Left lung (tissue), 10 donors: ENCODE measurements around the gene EXOC5. TPM values are rescaled to one million over a fixed set of nuclear protein-coding genes. Genes with fewer than 3 reads are reported as not detected.

Experiments
- ATAC-seq: fragments of 200-7000 bp; cut with Tn5 transposase; one replicate; pipeline ENCODE4 v1.9.1; 2020; ENCODE audit warnings: moderate library complexity
- DNase-seq, 4 donors: peaks; one replicate each; pipeline ENCODE4 v3.0.0-alpha.2; 2013 to 2020
- H3K27ac ChIP-seq, 2 donors: fragments of 200-600 bp; sonication (generic) in 1 of 2; one replicate each; pipeline versions ENCODE4 v1.5.0 to v1.8.0; 2020 to 2021
- H3K27me3 ChIP-seq, 2 donors: fragments of 200-600 bp; sonication (generic) in 1 of 2; one replicate each; pipeline versions ENCODE4 v1.5.0 to v1.8.0; 2020 to 2021
- H3K36me3 ChIP-seq, 2 donors: fragments of 200-600 bp; sonication (generic) in 1 of 2; one replicate each; pipeline versions ENCODE4 v1.5.0 to v1.8.0; 2020 to 2021
- H3K4me1 ChIP-seq, 2 donors: fragments of 200-600 bp; one replicate each; pipeline ENCODE4 v1.8.0; 2021
- H3K4me3 ChIP-seq, 2 donors: fragments of 200-600 bp; sonication (generic) in 1 of 2; one replicate each; pipeline versions ENCODE4 v1.5.0 to v1.8.0; 2020 to 2021; ENCODE audit warnings: mild to moderate bottlenecking in 1 of 2
- H3K9me3 ChIP-seq, 2 donors: fragments of 200-600 bp; sonication (generic) in 1 of 2; one replicate each; pipeline versions ENCODE4 v1.5.0 to v1.8.0; 2020 to 2021
- CTCF ChIP-seq, 2 donors: fragments of 200-600 bp; sonication (generic) in 1 of 2; IDR thresholded peaks; one replicate each; pipeline versions ENCODE4 v1.5.0 to v1.8.0; 2021; ENCODE audit warnings: antibody characterized with exemption in 2 of 2
- intact Hi-C, 2 donors: fragments of 100-400 bp; cut with DNase I; formaldehyde crosslinking; loops; one replicate each; pipeline versions ENCODE4 v1.11.2 to v1.14.2; 2022
- polyA plus RNA-seq, 6 donors: library from polyadenylated mRNA; unstranded; fragments of 120-200 nt; gene quantifications; one replicate each; pipeline ENCODE4 v1.2.1, GENCODE V29; 2013; ENCODE audit not compliant: insufficient read length in 6 of 6
- total RNA-seq, 2 donors: library from RNA; stranded (reverse); fragmentation: NEBNext Ultra II Directional; extraction: Animal tissue kit (Norgen Biotek cat#: 25700); gene quantifications; one replicate each; pipeline ENCODE4 v1.2.1, GENCODE V29; 2021
- donor health status: DM: no; HTN: yes; CAD: no.
- donor health status: DM: no; HTN: no; CAD: no.

Gene EXOC5
- total and polyA plus RNA-seq, 8 donors, result 59.5 to 81.7 (median 75.9) TPM

DNA sequence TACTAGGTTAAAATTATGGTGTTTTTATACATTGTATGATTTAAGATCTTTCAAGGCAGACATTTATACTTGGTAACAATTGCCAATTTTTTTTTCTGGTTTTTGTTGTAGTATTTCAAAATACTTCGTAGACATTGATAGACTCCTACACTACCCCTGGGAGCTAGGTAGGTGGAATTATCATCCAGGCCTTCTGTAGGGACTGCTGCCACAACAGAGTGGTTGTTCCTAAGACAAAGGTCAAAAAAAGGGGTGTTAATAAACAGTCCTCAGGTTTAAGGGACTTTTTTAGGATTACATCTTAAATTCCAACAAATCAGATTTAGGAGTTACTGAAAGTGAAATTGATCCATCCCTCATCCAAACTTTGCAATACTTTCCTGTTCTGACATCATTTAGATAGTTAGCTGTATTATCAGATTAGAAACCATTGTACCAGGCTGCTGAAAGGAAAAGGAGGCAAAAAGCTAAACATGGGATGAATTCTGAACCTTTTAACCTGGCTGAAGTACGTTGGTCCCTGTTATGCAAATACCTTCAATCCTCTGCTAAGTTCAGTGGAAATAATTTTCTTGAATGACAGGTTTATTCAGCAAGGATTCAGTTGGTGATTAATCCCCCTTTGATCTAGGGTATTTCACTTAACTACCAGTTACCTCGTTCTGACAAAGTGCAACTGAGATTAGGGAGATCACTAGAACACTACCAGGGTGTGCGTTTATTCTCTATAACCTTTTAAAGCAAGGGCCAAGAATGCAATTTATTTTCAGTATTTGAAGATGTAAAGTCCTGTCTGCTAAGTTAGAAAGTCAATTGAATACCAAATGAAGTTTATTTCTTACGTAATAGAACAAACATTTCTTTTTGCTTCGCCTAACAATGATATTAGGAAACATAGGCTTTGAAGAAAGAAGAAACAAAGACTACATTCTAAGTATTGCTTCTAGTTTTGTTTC lies 23.3 kb upstream of the EXOC5 start:
- Histone ChIP-seq H3K9me3 (no peaks in the 10 kb centered on the region), H3K36me3 (peaks cover 0 to 33% of the 10 kb centered on the region in 2 donors), H3K27ac (no peak overlapping the region), H3K27me3 (no peaks in the 10 kb centered on the region), H3K4me1 (no peaks in the 10 kb centered on the region), H3K4me3 (no peak overlapping the region)
- intact Hi-C loops, result no loop called here
- DNase-seq (no peak), ATAC-seq (no peak)
- no peak for TF ChIP-seq CTCF (IDR thresholded peaks at IDR 0.05)

GRCh38 chr14:57290751-57291150 lies 22.0 kb upstream of the EXOC5 start:
- H3K4me3 ChIP-seq, result no peak overlapping the region
- ATAC-seq (no peak), DNase-seq (no peak)
- H3K9me3 ChIP-seq, result no peaks in the 10 kb centered on the region
- H3K27ac ChIP-seq, result no peak overlapping the region
- no peak for TF ChIP-seq CTCF (IDR thresholded peaks at IDR 0.05)
- no peaks in the 10 kb centered on the region for H3K4me1 ChIP-seq
- peaks cover 0 to 44% of the 10 kb centered on the region in 2 donors for H3K36me3 ChIP-seq
- H3K27me3 ChIP-seq, result no peaks in the 10 kb centered on the region
- intact Hi-C loops, result no loop called here

GRCh38 chr14:57287745-57288144 lies 19.0 kb upstream of the EXOC5 start:
- H3K4me3 ChIP-seq, result no peak overlapping the region
- H3K4me1 ChIP-seq, result no peaks in the 10 kb centered on the region
- intact Hi-C loops, result no loop called here
- TF ChIP-seq CTCF (IDR thresholded peaks at IDR 0.05), result no peak
- no peak for DNase-seq
- peaks cover 0 to 72% of the 10 kb centered on the region in 2 donors for H3K36me3 ChIP-seq
- no peaks in the 10 kb centered on the region for H3K9me3 ChIP-seq
- no peak for ATAC-seq
- H3K27me3 ChIP-seq, result no peaks in the 10 kb centered on the region
- H3K27ac ChIP-seq, result no peak overlapping the region

- no peaks in the 10 kb centered on the region for H3K9me3 ChIP-seq
- intact Hi-C loops, result no loop called here
- TF ChIP-seq CTCF (IDR thresholded peaks at IDR 0.05), result no peak
- peaks cover 0 to 26% of the 10 kb centered on the region in 2 donors for H3K36me3 ChIP-seq
- H3K27ac ChIP-seq, result no peak overlapping the region
- H3K27me3 ChIP-seq, result no peaks in the 10 kb centered on the region
- H3K4me3 ChIP-seq, result no peak overlapping the region
- peaks cover 0 to 8% of the 10 kb centered on the region in 2 donors for H3K4me1 ChIP-seq
- DNase-seq (no peak), ATAC-seq (no peak)
Observed at GRCh38 chr14:57277062-57277461, 8.4 kb upstream of the EXOC5 start.

- intact Hi-C loops, result no loop called here
- Histone ChIP-seq H3K27ac (no peak overlapping the region), H3K9me3 (no peaks in the 10 kb centered on the region), H3K4me1 (peaks cover 11 to 25% of the 10 kb centered on the region in 2 donors), H3K36me3 (peaks cover 0 to 12% of the 10 kb centered on the region in 2 donors), H3K4me3 (no peak overlapping the region), H3K27me3 (no peaks in the 10 kb centered on the region)
- DNase-seq (no peak), ATAC-seq (no peak)
- TF ChIP-seq CTCF (IDR thresholded peaks at IDR 0.05), result no peak
Observed at GRCh38 chr14:57275023-57275664, 6.4 kb upstream of the EXOC5 start.
